HEK293 (cell line): ENCODE measurements around the gene DNAJC17.

Experiments used
- CTCF ChIA-PET: fragments of 350-600 bp; formaldehyde crosslinking; extraction: SDS; loops from one replicate; lab custom pipeline; 2021; ENCODE audit warnings: antibody characterized with exemption; lab: Yijun Ruan, JAX
- POLR2A ChIA-PET: fragments of 300-600 bp; formaldehyde crosslinking; extraction: SDS; loops from one replicate; lab custom pipeline; 2020; ENCODE audit warnings: antibody characterized with exemption, inconsistent platforms; lab: Yijun Ruan, JAX
- H3K27ac ChIP-seq: fragments of 200-500 bp; sonication (Bioruptor generic); 2 replicates; pipeline ENCODE4 v1.5.1; 2014; ENCODE audit warnings: low read depth, low read length, control low read depth, inconsistent platforms; ENCODE audit errors: extremely low read depth
- H3K36me3 ChIP-seq, 2 experiments: fragments of 200-500 bp in 1 of 2; sonication (Bioruptor generic) in 1 of 2; 1 replicate in 1 of 2; 2 replicates in 1 of 2; pipeline ENCODE4 v1.5.1; 2014 to 2017; ENCODE audit warnings: inconsistent platforms in 2 of 2, low read length in 2 of 2; ENCODE audit not compliant: control insufficient read depth in 2 of 2, insufficient read depth in 1 of 2
- H3K4me1 ChIP-seq: fragments of 200-500 bp; sonication (Bioruptor generic); 2 replicates; pipeline ENCODE4 v1.5.1; 2014; ENCODE audit warnings: mild to moderate bottlenecking, low read length, inconsistent platforms; ENCODE audit not compliant: control insufficient read depth, insufficient read depth
- H3K4me3 ChIP-seq: 2 replicates; pipeline ENCODE4 v1.5.1; 2011; ENCODE audit warnings: low read depth, mild to moderate bottlenecking, control low read depth, low read length, moderate library complexity
- H3K9me3 ChIP-seq: fragments of 200-500 bp; sonication (Bioruptor generic); 2 replicates; pipeline ENCODE4 v1.5.1; 2014; ENCODE audit warnings: low read depth, low read length, inconsistent platforms; ENCODE audit not compliant: control insufficient read depth, insufficient read depth
- EGR2 ChIP-seq: fragments of 450-650 bp; formaldehyde crosslinking; IDR thresholded peaks from 2 replicates; pipeline ENCODE4 v1.5.1; 2016; ENCODE audit warnings: low read depth, missing biosample characterization, missing genetic modification characterization
- GLIS2 ChIP-seq: fragments of 450-650 bp; formaldehyde crosslinking; IDR thresholded peaks from 2 replicates; pipeline ENCODE4 v1.5.1; 2016; ENCODE audit warnings: missing biosample characterization, missing genetic modification characterization
- OSR2 ChIP-seq: fragments of 450-650 bp; formaldehyde crosslinking; IDR thresholded peaks from 2 replicates; pipeline ENCODE4 v1.5.1; 2016; ENCODE audit warnings: missing biosample characterization, missing genetic modification characterization
- SP2 ChIP-seq: fragments of 450-650 bp; formaldehyde crosslinking; IDR thresholded peaks from 2 replicates; pipeline ENCODE4 v1.5.1; 2016; ENCODE audit warnings: missing biosample characterization, missing genetic modification characterization
- YY1 ChIP-seq: fragments of 450-650 bp; formaldehyde crosslinking; IDR thresholded peaks from 2 replicates; pipeline ENCODE4 v1.5.1; 2018; ENCODE audit warnings: missing biosample characterization, missing genetic modification characterization
- ZBTB1 ChIP-seq: fragments of 450-650 bp; formaldehyde crosslinking; IDR thresholded peaks from 2 replicates; pipeline ENCODE4 v1.5.1; 2016; ENCODE audit warnings: missing biosample characterization, missing genetic modification characterization
- ZBTB6 ChIP-seq: fragments of 450-650 bp; formaldehyde crosslinking; IDR thresholded peaks from 2 replicates; pipeline ENCODE4 v1.5.1; 2017; ENCODE audit warnings: missing biosample characterization, missing genetic modification characterization
- ZNF10 ChIP-seq: fragments of 450-650 bp; formaldehyde crosslinking; IDR thresholded peaks from 2 replicates; pipeline ENCODE4 v1.5.1; 2017; ENCODE audit warnings: missing biosample characterization, missing genetic modification characterization
- ZNF169 ChIP-seq: fragments of 450-650 bp; formaldehyde crosslinking; IDR thresholded peaks from 2 replicates; pipeline ENCODE4 v1.5.1; 2016; ENCODE audit warnings: missing biosample characterization, missing genetic modification characterization
- ZNF184 ChIP-seq: fragments of 450-650 bp; IDR thresholded peaks from 2 replicates; pipeline ENCODE4 v1.5.1; 2018; ENCODE audit warnings: missing biosample characterization, mild to moderate bottlenecking, missing genetic modification characterization
- ZNF2 ChIP-seq: fragments of 450-650 bp; formaldehyde crosslinking; IDR thresholded peaks from 2 replicates; pipeline ENCODE4 v1.5.1; 2016; ENCODE audit warnings: missing biosample characterization, missing genetic modification characterization
- ZNF274 ChIP-seq, 2 experiments: fragments of 200-500 bp in 1 of 2; fragments of 450-650 bp in 1 of 2; sonication (Bioruptor generic) in 1 of 2; formaldehyde crosslinking in 1 of 2; IDR thresholded peaks; 2 replicates each; pipeline versions ENCODE4 v1.5.1 to v1.6.1; 2014 to 2016; ENCODE audit warnings: borderline replicate concordance in 1 of 2, inconsistent platforms in 1 of 2, low read length in 1 of 2, missing biosample characterization in 1 of 2, missing genetic modification characterization in 1 of 2
- ZNF521 ChIP-seq: fragments of 450-650 bp; formaldehyde crosslinking; IDR thresholded peaks from 2 replicates; pipeline ENCODE4 v1.5.1; 2017; ENCODE audit warnings: missing biosample characterization, mild to moderate bottlenecking, missing genetic modification characterization
- ZNF529 ChIP-seq: fragments of 450-650 bp; formaldehyde crosslinking; IDR thresholded peaks from 2 replicates; pipeline ENCODE4 v1.5.1; 2017; ENCODE audit warnings: missing genetic modification characterization, missing biosample characterization; ENCODE audit not compliant: insufficient replicate concordance
- ZNF548 ChIP-seq: fragments of 450-650 bp; formaldehyde crosslinking; IDR thresholded peaks from 2 replicates; pipeline ENCODE4 v1.5.1; 2016; ENCODE audit warnings: missing biosample characterization, missing genetic modification characterization
- ZNF580 ChIP-seq: fragments of 450-650 bp; formaldehyde crosslinking; IDR thresholded peaks from 2 replicates; pipeline ENCODE4 v1.5.1; 2016; ENCODE audit warnings: missing biosample characterization, missing genetic modification characterization
- ZNF701 ChIP-seq: fragments of 450-650 bp; formaldehyde crosslinking; IDR thresholded peaks from 2 replicates; pipeline ENCODE4 v1.5.1; 2016; ENCODE audit warnings: missing biosample characterization, missing genetic modification characterization
- ZNF704 ChIP-seq: fragments of 450-650 bp; formaldehyde crosslinking; IDR thresholded peaks from 2 replicates; pipeline ENCODE4 v1.5.1; 2016; ENCODE audit warnings: missing biosample characterization, missing genetic modification characterization
- ZNF785 ChIP-seq: fragments of 450-650 bp; formaldehyde crosslinking; IDR thresholded peaks from 2 replicates; pipeline ENCODE4 v1.5.1; 2016; ENCODE audit warnings: missing biosample characterization, missing genetic modification characterization
- ZSCAN30 ChIP-seq: fragments of 450-650 bp; IDR thresholded peaks from 2 replicates; pipeline ENCODE4 v1.5.1; 2018; ENCODE audit warnings: missing biosample characterization, mild to moderate bottlenecking, missing genetic modification characterization, moderate library complexity
- TF ChIP-seq, protein P1 (sequence below): fragments of 450-650 bp; formaldehyde crosslinking; IDR thresholded peaks from 2 replicates; pipeline ENCODE4 v1.5.1; 2016; ENCODE audit warnings: missing biosample characterization, missing genetic modification characterization
- TF ChIP-seq, protein P2 (sequence below): fragments of 450-650 bp; formaldehyde crosslinking; IDR thresholded peaks from 2 replicates; pipeline ENCODE4 v1.5.1; 2016; ENCODE audit warnings: missing biosample characterization, missing genetic modification characterization

Gene DNAJC17

GRCh38 chr15:40821195-40821594, 13.9 kb upstream of the DNAJC17 start:
- POLR2A ChIA-PET = no interaction called here
- H3K36me3 ChIP-seq = no peaks in the 10 kb centered on the region
- no peaks in the 10 kb centered on the region for H3K4me1 ChIP-seq
- no peak overlapping the region for H3K4me3 ChIP-seq
- H3K9me3 ChIP-seq = no peaks in the 10 kb centered on the region
- no peak for TF ChIP-seq ZBTB1
- TF ChIP-seq EGR2 = peak; percentile 82; the same call in 1 of the 2 replicates
- TF ChIP-seq, protein P1, sequence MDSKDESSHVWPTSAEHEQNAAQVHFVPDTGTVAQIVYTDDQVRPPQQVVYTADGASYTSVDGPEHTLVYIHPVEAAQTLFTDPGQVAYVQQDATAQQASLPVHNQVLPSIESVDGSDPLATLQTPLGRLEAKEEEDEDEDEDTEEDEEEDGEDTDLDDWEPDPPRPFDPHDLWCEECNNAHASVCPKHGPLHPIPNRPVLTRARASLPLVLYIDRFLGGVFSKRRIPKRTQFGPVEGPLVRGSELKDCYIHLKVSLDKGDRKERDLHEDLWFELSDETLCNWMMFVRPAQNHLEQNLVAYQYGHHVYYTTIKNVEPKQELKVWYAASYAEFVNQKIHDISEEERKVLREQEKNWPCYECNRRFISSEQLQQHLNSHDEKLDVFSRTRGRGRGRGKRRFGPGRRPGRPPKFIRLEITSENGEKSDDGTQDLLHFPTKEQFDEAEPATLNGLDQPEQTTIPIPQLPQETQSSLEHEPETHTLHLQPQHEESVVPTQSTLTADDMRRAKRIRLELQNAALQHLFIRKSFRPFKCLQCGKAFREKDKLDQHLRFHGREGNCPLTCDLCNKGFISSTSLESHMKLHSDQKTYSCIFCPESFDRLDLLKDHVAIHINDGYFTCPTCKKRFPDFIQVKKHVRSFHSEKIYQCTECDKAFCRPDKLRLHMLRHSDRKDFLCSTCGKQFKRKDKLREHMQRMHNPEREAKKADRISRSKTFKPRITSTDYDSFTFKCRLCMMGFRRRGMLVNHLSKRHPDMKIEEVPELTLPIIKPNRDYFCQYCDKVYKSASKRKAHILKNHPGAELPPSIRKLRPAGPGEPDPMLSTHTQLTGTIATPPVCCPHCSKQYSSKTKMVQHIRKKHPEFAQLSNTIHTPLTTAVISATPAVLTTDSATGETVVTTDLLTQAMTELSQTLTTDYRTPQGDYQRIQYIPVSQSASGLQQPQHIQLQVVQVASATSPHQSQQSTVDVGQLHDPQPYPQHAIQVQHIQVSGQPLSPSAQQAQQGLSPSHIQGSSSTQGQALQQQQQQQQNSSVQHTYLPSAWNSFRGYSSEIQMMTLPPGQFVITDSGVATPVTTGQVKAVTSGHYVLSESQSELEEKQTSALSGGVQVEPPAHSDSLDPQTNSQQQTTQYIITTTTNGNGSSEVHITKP = peak; percentile 88
- CTCF ChIA-PET = no interaction called here
- no peak overlapping the region for H3K27ac ChIP-seq

- H3K4me1 ChIP-seq = no peaks in the 10 kb centered on the region
- no peaks in the 10 kb centered on the region for H3K9me3 ChIP-seq
- ChIA-PET CTCF (interaction anchor here (1.0 kb wide), 1 partner anchor 39 kb away, joined by 3 read pairs; no protein-coding TSS in a partner anchor), POLR2A (no interaction called here)
- no peak overlapping the region for H3K4me3 ChIP-seq
- no peak overlapping the region for H3K27ac ChIP-seq
- no peak for TF ChIP-seq ZNF785 (tag by site-specific recombination)
- no peak for TF ChIP-seq ZNF274 (IDR thresholded peaks at IDR 0.05; ENCODE audit: low read length)
- no peak for TF ChIP-seq ZNF274 (tag by site-specific recombination; IDR thresholded peaks at IDR 0.05; ENCODE audit: borderline replicate concordance)
- no peak for TF ChIP-seq ZNF548
- no peak for TF ChIP-seq YY1 (tag by site-specific recombination)
- no peak for TF ChIP-seq ZNF701 (tag by site-specific recombination)
- no peak for TF ChIP-seq ZNF10 (tag by site-specific recombination)
- no peak for TF ChIP-seq ZSCAN30 (tag by site-specific recombination)
- TF ChIP-seq SP2 (tag by site-specific recombination) = no peak
- TF ChIP-seq, protein P2, sequence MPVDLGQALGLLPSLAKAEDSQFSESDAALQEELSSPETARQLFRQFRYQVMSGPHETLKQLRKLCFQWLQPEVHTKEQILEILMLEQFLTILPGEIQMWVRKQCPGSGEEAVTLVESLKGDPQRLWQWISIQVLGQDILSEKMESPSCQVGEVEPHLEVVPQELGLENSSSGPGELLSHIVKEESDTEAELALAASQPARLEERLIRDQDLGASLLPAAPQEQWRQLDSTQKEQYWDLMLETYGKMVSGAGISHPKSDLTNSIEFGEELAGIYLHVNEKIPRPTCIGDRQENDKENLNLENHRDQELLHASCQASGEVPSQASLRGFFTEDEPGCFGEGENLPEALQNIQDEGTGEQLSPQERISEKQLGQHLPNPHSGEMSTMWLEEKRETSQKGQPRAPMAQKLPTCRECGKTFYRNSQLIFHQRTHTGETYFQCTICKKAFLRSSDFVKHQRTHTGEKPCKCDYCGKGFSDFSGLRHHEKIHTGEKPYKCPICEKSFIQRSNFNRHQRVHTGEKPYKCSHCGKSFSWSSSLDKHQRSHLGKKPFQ = no peak
- TF ChIP-seq ZNF580 = no peak
- TF ChIP-seq ZNF184 (tag by site-specific recombination) = no peak
- no peak for TF ChIP-seq ZBTB6
- TF ChIP-seq GLIS2 (tag by site-specific recombination) = no peak
- no peak for TF ChIP-seq OSR2
- TF ChIP-seq ZNF169 (tag by site-specific recombination) = no peak
- no peak for TF ChIP-seq ZNF529 (tag by site-specific recombination)
- no peak for TF ChIP-seq ZNF521 (tag by site-specific recombination)
- no peak for TF ChIP-seq ZNF704 (tag by site-specific recombination)
- TF ChIP-seq ZNF2 (tag by site-specific recombination) = no peak
- peaks cover 0 to 8% of the 10 kb centered on the region in 2 experiments; a peak in 1 of 3 replicates for H3K36me3 ChIP-seq
Observed at GRCh38 chr15:40819048-40819447, 11.8 kb upstream of the DNAJC17 start.
